Suprapubic skin (tissue), 4 donors: Measurements from ENCODE around the gene ERMN. TPM values are rescaled to one million over a fixed set of nuclear protein-coding genes. Genes with fewer than 3 reads are reported as not detected.
"Not testable (repeated sequence)": the region's sequence is repeated elsewhere in the genome, so short reads cannot be mapped to it uniquely, and the experiment has no call there.

Source experiments
- DNase-seq, 2 donors: peaks; one replicate each; pipeline ENCODE4 v3.0.0-alpha.2; 2019; ENCODE audit warnings: low spot score in 2 of 2
- H3K27ac ChIP-seq: fragments of 200-600 bp; sonication (generic); one replicate; pipeline ENCODE4 v1.5.1; 2019
- H3K27me3 ChIP-seq: fragments of 200-600 bp; sonication (generic); one replicate; pipeline ENCODE4 v1.5.1; 2019
- H3K36me3 ChIP-seq: fragments of 200-600 bp; sonication (generic); one replicate; pipeline ENCODE4 v1.5.1; 2019
- H3K4me1 ChIP-seq: fragments of 200-600 bp; sonication (generic); one replicate; pipeline ENCODE4 v1.5.1; 2019
- H3K4me3 ChIP-seq: fragments of 200-600 bp; sonication (generic); one replicate; pipeline ENCODE4 v1.5.1; 2019; ENCODE audit warnings: mild to moderate bottlenecking
- H3K9me3 ChIP-seq: fragments of 200-600 bp; sonication (generic); one replicate; pipeline ENCODE4 v1.5.1; 2019
- CTCF ChIP-seq, 2 donors: fragments of 200-600 bp in 1 of 2; fragments of 450-650 bp in 1 of 2; sonication (generic) in 1 of 2; IDR thresholded peaks; one replicate each; pipeline ENCODE4 v1.5.1; 2016 to 2019; ENCODE audit warnings: antibody characterized with exemption in 2 of 2, mild to moderate bottlenecking in 1 of 2, moderate library complexity in 1 of 2
- EP300 ChIP-seq: sonication (generic); formaldehyde crosslinking; IDR thresholded peaks from one replicate; pipeline ENCODE4 v1.6.1; 2017; ENCODE audit warnings: antibody characterized with exemption
- POLR2A ChIP-seq, 2 donors: fragments of 450-650 bp; IDR thresholded peaks; one replicate each; pipeline ENCODE4 v1.6.1; 2017; ENCODE audit warnings: antibody characterized with exemption in 2 of 2, mild to moderate bottlenecking in 2 of 2, moderate library complexity in 2 of 2
- POLR2AphosphoS5 ChIP-seq, 3 donors: sonication (generic); formaldehyde crosslinking; IDR thresholded peaks; one replicate each; pipeline ENCODE4 v1.6.1; 2017; ENCODE audit warnings: antibody characterized with exemption in 3 of 3
- WGBS: methylation state at CpG from one replicate; pipeline ENCODE4 v1.1.5; 2018; 5-methylcytosine and 5-hydroxymethylcytosine counted together
- total RNA-seq, 4 donors: library from RNA; depleted of rRNA; stranded (reverse); fragments of >200 nt; gene quantifications; one replicate each; pipeline ENCODE4 v1.1.0, GENCODE V29; 2016

ERMN gene
- total RNA-seq, 4 donors from 2014 or later: 0.72 TPM; not detected in 3

- Histone ChIP-seq H3K4me3 (no peak overlapping the region), H3K36me3 (no peaks in the 10 kb centered on the region), H3K4me1 (no peaks in the 10 kb centered on the region), H3K27ac (no peak overlapping the region), H3K9me3 (peaks cover 2% of the 10 kb centered on the region), H3K27me3 (no peaks in the 10 kb centered on the region)
- 93% methylated on average over 3 of the region's 3 CpGs for WGBS
- TF ChIP-seq POLR2A (IDR thresholded peaks at IDR 0.05): no peak
- TF ChIP-seq EP300: no peak
- no peak for TF ChIP-seq CTCF (IDR thresholded peaks at IDR 0.05)
- no peak for TF ChIP-seq POLR2AphosphoS5 (IDR thresholded peaks at IDR 0.05)
- no peak for DNase-seq
Observed at GRCh38 chr2:157348291-157348921, 22.8 kb upstream of the ERMN start.

GRCh38 chr2:157345647-157346389 is 20.2 kb upstream of the ERMN start:
- WGBS: 71% methylated on average over 2 of the region's 2 CpGs
- Histone ChIP-seq H3K9me3 (peaks cover 8% of the 10 kb centered on the region), H3K27me3 (no peaks in the 10 kb centered on the region), H3K4me1 (no peaks in the 10 kb centered on the region), H3K27ac (no peak overlapping the region), H3K36me3 (no peaks in the 10 kb centered on the region), H3K4me3 (no peak overlapping the region)
- DNase-seq: no peak
- TF ChIP-seq POLR2AphosphoS5 (IDR thresholded peaks at IDR 0.05) (no peak), CTCF (IDR thresholded peaks at IDR 0.05) (no peak), POLR2A (IDR thresholded peaks at IDR 0.05) (no peak), EP300 (no peak)

GRCh38 chr2:157341381-157341780 is 15.8 kb upstream of the ERMN start:
- not testable (repeated sequence) for H3K27ac ChIP-seq, H3K27me3 ChIP-seq, H3K36me3 ChIP-seq, H3K9me3 ChIP-seq, DNase-seq, H3K4me3 ChIP-seq, H3K4me1 ChIP-seq
- WGBS: 89% methylated on average over 2 of the region's 2 CpGs

- Histone ChIP-seq H3K27me3 (no peaks in the 10 kb centered on the region), H3K36me3 (no peaks in the 10 kb centered on the region), H3K4me3 (no peak overlapping the region), H3K4me1 (no peaks in the 10 kb centered on the region), H3K9me3 (peaks cover 8% of the 10 kb centered on the region), H3K27ac (no peak overlapping the region)
- DNase-seq: no peak
- WGBS: 82% methylated on average over 4 of the region's 4 CpGs
- no peak for TF ChIP-seq EP300
- TF ChIP-seq POLR2A (IDR thresholded peaks at IDR 0.05): no peak
- TF ChIP-seq POLR2AphosphoS5 (IDR thresholded peaks at IDR 0.05): no peak
- no peak for TF ChIP-seq CTCF (IDR thresholded peaks at IDR 0.05)
Observed at GRCh38 chr2:157339965-157340655, 14.5 kb upstream of the ERMN start.

- no peak for DNase-seq
- no peaks in the 10 kb centered on the region for H3K36me3 ChIP-seq
- H3K27me3 ChIP-seq: no peaks in the 10 kb centered on the region
- WGBS: 60% methylated on average over 3 of the region's 3 CpGs
- H3K4me1 ChIP-seq: no peaks in the 10 kb centered on the region
- peaks cover 2% of the 10 kb centered on the region for H3K9me3 ChIP-seq
- no peak overlapping the region for H3K27ac ChIP-seq
- TF ChIP-seq EP300 (no peak), POLR2A (IDR thresholded peaks at IDR 0.05) (no peak), CTCF (IDR thresholded peaks at IDR 0.05) (no peak), POLR2AphosphoS5 (IDR thresholded peaks at IDR 0.05) (no peak)
- no peak overlapping the region for H3K4me3 ChIP-seq
Observed at GRCh38 chr2:157337978-157338377, 12.4 kb upstream of the ERMN start.
